TTC549 (cell line): ENCODE measurements around the gene GMDS.

ENCODE experiments used
- FAIRE-seq: peaks from 2 replicates; lab custom pipeline; 2012; peaks lifted over from hg19 to GRCh38; lab: Jason Lieb, UNC

GMDS gene

GRCh38 chr6:2097464-2097863 is 147.9 kb downstream of the GMDS start:
- no peak for FAIRE-seq

- FAIRE-seq: no peak
Observed at GRCh38 chr6:2094642-2095041, 150.8 kb downstream of the GMDS start.

- FAIRE-seq: no peak
Observed at GRCh38 chr6:2086326-2086965, 159.0 kb downstream of the GMDS start.

- no peak for FAIRE-seq
Observed at GRCh38 chr6:2085657-2086056, 159.7 kb downstream of the GMDS start.

GRCh38 chr6:2081155-2082138 is 164.0 kb downstream of the GMDS start:
- FAIRE-seq: no peak

GRCh38 chr6:2078888-2079287 is 166.5 kb downstream of the GMDS start:
- FAIRE-seq: no peak

GRCh38 chr6:2077826-2078225 is 167.6 kb downstream of the GMDS start:
- FAIRE-seq: no peak

- FAIRE-seq: no peak
Observed at GRCh38 chr6:2073476-2073875, 171.9 kb downstream of the GMDS start.

GRCh38 chr6:2072453-2072852 is 173.0 kb downstream of the GMDS start:
- no peak for FAIRE-seq

- FAIRE-seq: no peak
Observed at GRCh38 chr6:2063547-2063946, 181.9 kb downstream of the GMDS start.

- FAIRE-seq: no peak
Observed at GRCh38 chr6:2061880-2062279, 183.5 kb downstream of the GMDS start.

GRCh38 chr6:2055911-2056310 is 189.5 kb downstream of the GMDS start:
- FAIRE-seq: no peak

- FAIRE-seq: no peak
Observed at GRCh38 chr6:2055143-2055542, 190.3 kb downstream of the GMDS start.

- FAIRE-seq: no peak
Observed at GRCh38 chr6:2054516-2055067, 190.8 kb downstream of the GMDS start.

- FAIRE-seq: no peak
Observed at GRCh38 chr6:2053691-2054090, 191.7 kb downstream of the GMDS start.

GRCh38 chr6:2047855-2048254 is 197.6 kb downstream of the GMDS start:
- FAIRE-seq: no peak

GRCh38 chr6:2044192-2044591 is 201.2 kb downstream of the GMDS start:
- no peak for FAIRE-seq

GRCh38 chr6:2042956-2043648 is 202.3 kb downstream of the GMDS start:
- no peak for FAIRE-seq

GRCh38 chr6:2038092-2038491 is 207.3 kb downstream of the GMDS start:
- FAIRE-seq: no peak

GRCh38 chr6:2037237-2037926 is 208.0 kb downstream of the GMDS start:
- no peak for FAIRE-seq

GRCh38 chr6:2036710-2037023 is 208.7 kb downstream of the GMDS start:
- no peak for FAIRE-seq
